Endothelial cell of umbilical vein (primary cell): ENCODE measurements around the gene SLC4A4. TPM values are rescaled to one million over a fixed set of nuclear protein-coding genes. Genes with fewer than 3 reads are reported as not detected.

Source experiments
- BruUV-seq: library from RNA; stranded (reverse); fragments of 400-500 nt; replicated peaks from 2 replicates; lab custom pipeline; 2021; lab: Mats Ljungman, UMichigan
- CTCF ChIA-PET: fragments of 300-600, 350-600 bp; sonication (Branson Sonifier 250); formaldehyde crosslinking; loops from one replicate; lab custom pipeline; 2021; ENCODE audit warnings: antibody characterized with exemption, inconsistent platforms; lab: Charles Lee
- POLR2A ChIA-PET: fragments of 300-600, 350-600 bp; sonication (Branson Sonifier 250); formaldehyde crosslinking; loops from one replicate; lab custom pipeline; 2021; ENCODE audit warnings: antibody characterized with exemption, inconsistent platforms; lab: Charles Lee
- DNase-seq: peaks from one replicate; pipeline ENCODE4 v3.0.0-alpha.2; 2011; ENCODE audit warnings: low read depth, low spot score
- FAIRE-seq: peaks from 2 replicates; lab custom pipeline; 2011; peaks lifted over from hg19 to GRCh38; lab: Jason Lieb, UNC
- H2AFZ ChIP-seq: 2 replicates; pipeline ENCODE4 v1.6.0; 2012; ENCODE audit warnings: low read depth, low read length, control low read depth, inconsistent platforms
- H3K27ac ChIP-seq: 2 replicates; pipeline ENCODE4 v1.5.1; 2011; ENCODE audit warnings: low read depth, mild to moderate bottlenecking, control low read depth, low read length, moderate library complexity; ENCODE audit not compliant: insufficient read depth
- H3K27me3 ChIP-seq, 2 experiments: 2 replicates each; pipeline versions ENCODE4 v1.6.0 to v1.6.1; 2011; ENCODE audit warnings: low read length in 2 of 2, mixed read lengths in 1 of 2; ENCODE audit not compliant: control insufficient read depth in 2 of 2, insufficient read depth in 2 of 2
- H3K36me3 ChIP-seq, 2 experiments: 2 replicates in 1 of 2; 3 replicates in 1 of 2; pipeline ENCODE4 v1.5.1; 2011; ENCODE audit warnings: low read length in 2 of 2, mild to moderate bottlenecking in 1 of 2, moderate library complexity in 1 of 2; ENCODE audit not compliant: control insufficient read depth in 2 of 2, insufficient read depth in 2 of 2; ENCODE audit errors: extremely low read depth in 1 of 2
- H3K4me1 ChIP-seq: 3 replicates; pipeline ENCODE4 v1.5.1; 2011; ENCODE audit warnings: mild to moderate bottlenecking, low read length; ENCODE audit not compliant: control insufficient read depth, insufficient read depth; ENCODE audit errors: extremely low read depth
- H3K4me2 ChIP-seq: 2 replicates; pipeline ENCODE4 v1.6.1; 2011; ENCODE audit warnings: low read length, control low read depth, mixed read lengths; ENCODE audit not compliant: insufficient read depth
- H3K4me3 ChIP-seq, 3 experiments: fragments of 200-600 bp in 1 of 3; sonication (generic), shearing (Covaris generic) in 1 of 3; replicated peaks in 1 of 3; 2 replicates each; pipeline ENCODE4 v1.5.1; 2011 to 2016; ENCODE audit warnings: control low read depth in 3 of 3, low read length in 3 of 3, mild to moderate bottlenecking in 2 of 3, inconsistent platforms in 1 of 3, low read depth in 1 of 3, moderate library complexity in 1 of 3; ENCODE audit not compliant: insufficient read depth in 1 of 3
- H3K79me2 ChIP-seq: 2 replicates; pipeline ENCODE4 v1.6.0; 2012; ENCODE audit warnings: low read length, inconsistent platforms; ENCODE audit not compliant: control insufficient read depth, insufficient read depth
- H3K9ac ChIP-seq: replicated peaks from 2 replicates; pipeline ENCODE3; 2011; ENCODE audit warnings: low read length, control low read depth; ENCODE audit not compliant: insufficient read depth; ENCODE audit errors: extremely low read depth
- H3K9me1 ChIP-seq: replicated peaks from 3 replicates; pipeline ENCODE4 v1.6.0; 2011; ENCODE audit warnings: mild to moderate bottlenecking, low read length; ENCODE audit not compliant: control insufficient read depth, insufficient read depth; ENCODE audit errors: extremely low read depth
- H3K9me3 ChIP-seq: replicated peaks from 2 replicates; pipeline ENCODE4 v1.5.1; 2012; ENCODE audit warnings: low read length, inconsistent platforms; ENCODE audit not compliant: control insufficient read depth, insufficient read depth
- H4K20me1 ChIP-seq: replicated peaks from 2 replicates; pipeline ENCODE3; 2011; ENCODE audit warnings: mild to moderate bottlenecking, low read length; ENCODE audit not compliant: control insufficient read depth, insufficient read depth; ENCODE audit errors: extremely low read depth
- EZH2 ChIP-seq: IDR thresholded peaks from 2 replicates; pipeline ENCODE4 v1.6.1; 2012; ENCODE audit warnings: borderline replicate concordance, low read depth, mild to moderate bottlenecking, moderate library complexity, low read length, inconsistent platforms; ENCODE audit not compliant: severe bottlenecking
- GATA2 ChIP-seq: IDR thresholded peaks from 2 replicates; pipeline ENCODE4 v1.7.0; 2011; ENCODE audit warnings: low read depth, mild to moderate bottlenecking, moderate library complexity, mixed read lengths, low read length; ENCODE audit not compliant: insufficient read length, insufficient read depth
- JUN ChIP-seq: IDR thresholded peaks from 2 replicates; pipeline ENCODE4 v1.6.1; 2011; ENCODE audit warnings: borderline replicate concordance, low read depth; ENCODE audit not compliant: insufficient read length, insufficient read depth
- MYC ChIP-seq: IDR thresholded peaks from one replicate; pipeline ENCODE4 v1.6.1; 2011; ENCODE audit warnings: mild to moderate bottlenecking, low read depth, low read length
- POLR2A ChIP-seq: IDR thresholded peaks from 2 replicates; pipeline ENCODE4 v1.6.1; 2012; ENCODE audit warnings: low read depth, mild to moderate bottlenecking, control low read depth, low read length
- dilution Hi-C: fragments of 300-500 bp; cut with MboI; formaldehyde crosslinking; loops from one replicate; pipeline ENCODE4 v1.15.0; 2019; ENCODE audit warnings: low sequenced_read_pairs; ENCODE audit not compliant: extremely low pct_ligation_motif_present
- intact Hi-C: fragments of 100-400 bp; cut with micrococcal nuclease; formaldehyde crosslinking; loops from one replicate; pipeline ENCODE4 v1.10.0; 2022
- polyA plus RNA-seq, 4 experiments: library from polyadenylated mRNA; depleted of rRNA in 3 of 4; stranded (reverse) in 3 of 4; unstranded in 1 of 4; fragments of >200 nt; gene quantifications; 2 replicates each; pipeline versions ENCODE4 v1.2.1 to v1.2.3, GENCODE V29; 2011 to 2012; ENCODE audit warnings: missing spikeins in 1 of 4
- total RNA-seq: library from RNA; stranded (reverse); gene quantifications from 2 replicates; pipeline ENCODE4 v1.2.3, GENCODE V29; 2021
- TF ChIP-seq, protein P1 (sequence below), 2 donors: IDR thresholded peaks; 1 replicate in 1 of 2; 2 replicates in 1 of 2; pipeline ENCODE4 v1.5.1; 2011; ENCODE audit warnings: low read length in 2 of 2, mild to moderate bottlenecking in 2 of 2, moderate library complexity in 2 of 2, control low read depth in 1 of 2, inconsistent platforms in 1 of 2, low read depth in 1 of 2; ENCODE audit not compliant: insufficient read depth in 1 of 2; ENCODE audit errors: extremely low read depth in 1 of 2
- TF ChIP-seq, protein P2 (sequence below): IDR thresholded peaks from 2 replicates; pipeline ENCODE4 v1.6.1; 2011; ENCODE audit not compliant: insufficient read depth, insufficient read length

SLC4A4 gene
- total and polyA plus RNA-seq, 2 donors (not counting 3 experiments of a cell fraction or from before 2014, with no cell fraction given) = not detected

DNA sequence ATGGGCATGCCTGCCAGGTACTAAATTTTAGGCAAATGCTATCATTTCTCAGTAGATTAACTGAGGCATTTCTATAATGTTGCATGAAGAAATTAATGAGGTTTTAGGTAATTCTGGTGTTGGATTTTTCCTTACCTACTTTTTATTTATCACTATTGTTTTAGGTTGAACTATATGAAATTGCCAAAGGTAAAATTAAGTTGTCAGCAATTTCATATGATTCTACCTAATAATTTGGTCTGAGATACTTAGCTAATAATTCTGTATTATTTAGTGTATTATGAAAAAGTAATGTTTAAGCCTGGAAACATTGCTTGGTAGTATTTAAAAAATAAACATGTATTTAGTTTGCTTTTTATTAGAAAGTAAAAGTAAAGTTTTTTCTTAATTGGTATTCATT is 22.7 kb downstream of the SLC4A4 start:
- Histone ChIP-seq H4K20me1 (no peaks in the 10 kb centered on the region), H3K9me3 (no peaks in the 10 kb centered on the region), H2AFZ (no peak overlapping the region), H3K27me3 (no peaks in the 10 kb centered on the region), H3K9ac (no peak overlapping the region), H3K4me2 (no peak overlapping the region), H3K4me3 (no peak overlapping the region), H3K27ac (no peak overlapping the region), H3K9me1 (no peaks in the 10 kb centered on the region), H3K4me1 (no peaks in the 10 kb centered on the region), H3K79me2 (no peaks in the 10 kb centered on the region), H3K36me3 (no peaks in the 10 kb centered on the region)
- intact Hi-C loops = no loop called here
- no peak for FAIRE-seq
- BruUV-seq = no TSS peak
- ChIA-PET POLR2A (no interaction called here), CTCF (no interaction called here)
- dilution Hi-C loops = no loop called here
- no peak for DNase-seq
- TF ChIP-seq POLR2A (no peak), GATA2 (no peak), EZH2 (no peak), MYC (no peak), JUN (no peak)
- TF ChIP-seq, protein P1, sequence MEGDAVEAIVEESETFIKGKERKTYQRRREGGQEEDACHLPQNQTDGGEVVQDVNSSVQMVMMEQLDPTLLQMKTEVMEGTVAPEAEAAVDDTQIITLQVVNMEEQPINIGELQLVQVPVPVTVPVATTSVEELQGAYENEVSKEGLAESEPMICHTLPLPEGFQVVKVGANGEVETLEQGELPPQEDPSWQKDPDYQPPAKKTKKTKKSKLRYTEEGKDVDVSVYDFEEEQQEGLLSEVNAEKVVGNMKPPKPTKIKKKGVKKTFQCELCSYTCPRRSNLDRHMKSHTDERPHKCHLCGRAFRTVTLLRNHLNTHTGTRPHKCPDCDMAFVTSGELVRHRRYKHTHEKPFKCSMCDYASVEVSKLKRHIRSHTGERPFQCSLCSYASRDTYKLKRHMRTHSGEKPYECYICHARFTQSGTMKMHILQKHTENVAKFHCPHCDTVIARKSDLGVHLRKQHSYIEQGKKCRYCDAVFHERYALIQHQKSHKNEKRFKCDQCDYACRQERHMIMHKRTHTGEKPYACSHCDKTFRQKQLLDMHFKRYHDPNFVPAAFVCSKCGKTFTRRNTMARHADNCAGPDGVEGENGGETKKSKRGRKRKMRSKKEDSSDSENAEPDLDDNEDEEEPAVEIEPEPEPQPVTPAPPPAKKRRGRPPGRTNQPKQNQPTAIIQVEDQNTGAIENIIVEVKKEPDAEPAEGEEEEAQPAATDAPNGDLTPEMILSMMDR (IDR thresholded peaks at IDR 0.05; ENCODE audit: extremely low read depth in 1 of 2, insufficient read depth in 1 of 2, low read depth in 1 of 2, low read length in 2 of 2) = no peak
- TF ChIP-seq, protein P2, sequence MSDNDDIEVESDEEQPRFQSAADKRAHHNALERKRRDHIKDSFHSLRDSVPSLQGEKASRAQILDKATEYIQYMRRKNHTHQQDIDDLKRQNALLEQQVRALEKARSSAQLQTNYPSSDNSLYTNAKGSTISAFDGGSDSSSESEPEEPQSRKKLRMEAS = no peak
